NT2/D1 (cell line): ENCODE results near the gene HM13.

Experiments used
- YY1 ChIP-seq: IDR thresholded peaks from 2 replicates; pipeline ENCODE4 v1.6.1; 2011; ENCODE audit not compliant: insufficient read length, insufficient read depth
- ZNF274 ChIP-seq: IDR thresholded peaks from 2 replicates; pipeline ENCODE4 v1.6.1; 2011; ENCODE audit warnings: mild to moderate bottlenecking, low read depth, low read length

DNA sequence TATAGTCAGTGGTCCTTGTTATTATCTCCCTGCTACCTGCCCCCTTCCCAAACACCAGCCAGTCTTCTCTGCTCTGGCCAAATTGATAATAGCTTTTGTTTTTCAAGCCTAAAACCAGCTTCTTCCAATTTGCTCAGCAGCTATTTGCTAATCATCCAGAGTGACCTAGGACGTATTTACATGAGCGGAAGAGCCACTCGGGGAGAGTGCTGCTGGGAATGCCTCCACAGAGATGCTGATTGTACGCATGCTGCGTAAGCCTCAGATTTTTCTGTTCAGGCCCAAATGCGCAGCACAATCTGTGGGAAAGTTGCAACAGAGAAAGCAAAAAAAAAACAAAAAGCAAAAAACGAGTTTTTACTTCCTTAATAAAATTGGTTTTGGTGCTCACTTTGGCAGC, 66.5 kb downstream of the HM13 start:
- TF ChIP-seq ZNF274 = no peak
- no peak for TF ChIP-seq YY1
